Pancreas (tissue), 10 donors: ENCODE measurements around the gene ASIC3. TPM values are rescaled to one million over a fixed set of nuclear protein-coding genes. Genes with fewer than 3 reads are reported as not detected.

Experiments used
- ATAC-seq, 4 donors: fragments of 200-7000 bp; cut with Tn5 transposase; one replicate each; pipeline versions ENCODE4 v1.8.0 to v1.9.1; 2020; ENCODE audit warnings: mild to moderate bottlenecking in 4 of 4, moderate library complexity in 4 of 4
- DNase-seq, 6 donors: peaks; one replicate each; pipeline ENCODE4 v3.0.0-alpha.2; 2020
- FAIRE-seq: peaks from 2 replicates; lab custom pipeline; 2012; peaks lifted over from hg19 to GRCh38; lab: Jason Lieb, UNC
- H3K27ac ChIP-seq, 4 donors: fragments of 200-600 bp; sonication (generic); 1 replicate in 3 of 4; 2 replicates in 1 of 4; pipeline versions ENCODE4 v1.5.0 to v1.8.0; 2020
- H3K27me3 ChIP-seq, 4 donors: fragments of 200-600 bp; one replicate each; pipeline ENCODE4 v1.8.0; 2021
- H3K36me3 ChIP-seq, 3 donors: fragments of 200-600 bp; sonication (generic) in 1 of 3; one replicate each; pipeline versions ENCODE4 v1.5.0 to v1.8.0; 2020 to 2021
- H3K4me1 ChIP-seq, 3 donors: fragments of 200-600 bp; one replicate each; pipeline ENCODE4 v1.8.0; 2021
- H3K4me3 ChIP-seq, 4 donors: fragments of 200-600 bp; sonication (generic) in 2 of 4; one replicate each; pipeline versions ENCODE4 v1.5.0 to v1.8.0; 2020 to 2021
- H3K9me3 ChIP-seq, 4 donors: fragments of 200-600 bp; one replicate each; pipeline ENCODE4 v1.8.0; 2021
- WGBS, 2 donors: extraction: QIAGEN DNeasy Blood & Tissue Kit; methylation state at CpG; one replicate each; pipeline ENCODE4 v1.1.7; 2013; 5-methylcytosine and 5-hydroxymethylcytosine counted together
- intact Hi-C, 3 donors: fragments of 100-400 bp; cut with DNase I; formaldehyde crosslinking; loops; one replicate each; pipeline versions ENCODE4 v1.11.1 to v1.14.2; 2022
- polyA plus RNA-seq, 2 donors: library from polyadenylated mRNA; stranded (reverse); fragments of 200-250 nt; gene quantifications; one replicate each; pipeline ENCODE4 v1.2.3, GENCODE V29; 2013
- total RNA-seq, 6 donors: library from RNA; stranded (reverse); fragmentation: NEBNext Ultra II Directional in 4 of 6; extraction: Animal tissue kit (Norgen Biotek cat#: 25700) in 4 of 6; gene quantifications; one replicate each; pipeline versions ENCODE4 v1.2.1 to v1.2.4, GENCODE V29; 2021 to 2023
- TF ChIP-seq, protein P1 (sequence below), 4 donors: fragments of 200-600 bp; sonication (generic) in 3 of 4; IDR thresholded peaks; one replicate each; pipeline versions ENCODE4 v1.5.0 to v1.8.0; 2021; ENCODE audit warnings: antibody characterized with exemption in 4 of 4
- donor health status: healthy with polysubstance abuse.
- donor health status: DM: no; HTN: no; CAD: no; lungs with moderate emphysema.
- donor health status: DM: no; HTN: no; CAD: no.
- donor health status: control.
- donor health status: control.
- donor health status: Bipolar disorder and iron deficiency.
- donor health status: DM: yes; HTN: yes; CAD: no.
- donor health status: DM: no; HTN: no; CAD: no.
- donor health status: DM: no; HTN: no; CAD: no.
- donor health status: DM: yes; HTN: yes; CAD: no.

ASIC3 gene
- total and polyA plus RNA-seq, 8 donors: 0.47 to 8.7 (median 0.83) TPM

DNA sequence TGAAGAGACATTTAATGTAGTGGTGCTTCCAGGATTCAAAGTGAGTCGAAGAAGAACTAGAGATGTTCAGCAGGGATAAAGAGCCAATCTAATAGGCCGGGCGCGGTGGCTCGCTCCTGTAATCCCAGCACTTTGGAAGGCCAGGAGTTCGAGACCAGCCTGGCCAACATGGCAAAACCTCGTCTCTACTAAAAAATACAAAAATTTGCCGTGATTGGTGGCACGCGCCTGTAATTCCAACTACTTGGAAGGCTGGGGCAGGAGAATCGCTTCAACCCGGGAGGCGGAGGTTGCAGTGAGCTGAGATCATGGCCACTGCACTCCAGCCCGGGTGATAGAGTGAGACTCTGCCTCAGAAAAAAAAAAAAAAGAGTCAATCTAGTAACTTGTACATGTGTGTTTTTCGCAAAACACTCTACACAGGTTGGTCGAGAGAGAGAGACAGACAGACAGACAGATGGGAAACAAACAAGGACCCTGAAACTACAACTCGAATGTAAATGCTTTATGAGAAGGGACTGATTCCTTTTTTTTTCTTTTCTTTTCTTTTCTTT is 19.3 kb upstream of the ASIC3 start:
- no peaks in the 10 kb centered on the region for H3K36me3 ChIP-seq
- no peaks in the 10 kb centered on the region for H3K27me3 ChIP-seq
- no peak for DNase-seq
- intact Hi-C loops: no loop called here
- H3K9me3 ChIP-seq: no peaks in the 10 kb centered on the region
- TF ChIP-seq, protein P1, sequence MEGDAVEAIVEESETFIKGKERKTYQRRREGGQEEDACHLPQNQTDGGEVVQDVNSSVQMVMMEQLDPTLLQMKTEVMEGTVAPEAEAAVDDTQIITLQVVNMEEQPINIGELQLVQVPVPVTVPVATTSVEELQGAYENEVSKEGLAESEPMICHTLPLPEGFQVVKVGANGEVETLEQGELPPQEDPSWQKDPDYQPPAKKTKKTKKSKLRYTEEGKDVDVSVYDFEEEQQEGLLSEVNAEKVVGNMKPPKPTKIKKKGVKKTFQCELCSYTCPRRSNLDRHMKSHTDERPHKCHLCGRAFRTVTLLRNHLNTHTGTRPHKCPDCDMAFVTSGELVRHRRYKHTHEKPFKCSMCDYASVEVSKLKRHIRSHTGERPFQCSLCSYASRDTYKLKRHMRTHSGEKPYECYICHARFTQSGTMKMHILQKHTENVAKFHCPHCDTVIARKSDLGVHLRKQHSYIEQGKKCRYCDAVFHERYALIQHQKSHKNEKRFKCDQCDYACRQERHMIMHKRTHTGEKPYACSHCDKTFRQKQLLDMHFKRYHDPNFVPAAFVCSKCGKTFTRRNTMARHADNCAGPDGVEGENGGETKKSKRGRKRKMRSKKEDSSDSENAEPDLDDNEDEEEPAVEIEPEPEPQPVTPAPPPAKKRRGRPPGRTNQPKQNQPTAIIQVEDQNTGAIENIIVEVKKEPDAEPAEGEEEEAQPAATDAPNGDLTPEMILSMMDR (IDR thresholded peaks at IDR 0.05): no peak
- H3K27ac ChIP-seq: peak overlapping the region; percentile 56 to 74 (median 66)
- peaks cover 0 to 6% (median 0%) of the 10 kb centered on the region in 3 donors for H3K4me1 ChIP-seq
- ATAC-seq: peak in 2 of 4 donors; percentile 1
- WGBS, 2 donors: 35 to 45% methylated on average over 17 of the region's 17 CpGs
- no peak for FAIRE-seq
- H3K4me3 ChIP-seq: peak overlapping the region; percentile 62 to 93 (median 75)

DNA sequence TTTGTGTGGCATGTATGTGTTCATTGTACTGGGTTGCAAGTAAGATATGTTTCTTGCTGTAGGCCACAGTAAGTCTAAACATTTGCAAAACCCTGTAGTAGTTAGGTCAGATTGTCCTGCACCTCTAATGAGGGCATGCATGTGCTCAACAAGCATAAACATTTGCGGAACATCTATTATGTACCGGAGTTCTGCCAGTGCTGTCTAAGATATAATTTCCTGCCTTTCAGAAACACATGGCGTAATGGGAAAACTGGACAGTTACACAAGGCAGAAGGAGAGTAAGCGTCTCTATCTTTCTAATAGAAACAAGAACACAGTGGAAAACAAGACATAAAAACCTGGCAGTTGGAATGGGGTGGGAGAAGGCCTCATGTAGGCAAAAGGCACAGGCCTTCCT is 17.3 kb upstream of the ASIC3 start:
- WGBS, 2 donors: 91 to 93% methylated on average over 4 of the region's 4 CpGs
- Histone ChIP-seq H3K36me3 (peaks cover 0 to 3% (median 0%) of the 10 kb centered on the region in 3 donors), H3K27ac (no peak overlapping the region), H3K9me3 (no peaks in the 10 kb centered on the region), H3K4me3 (no peak overlapping the region), H3K4me1 (peaks cover 0 to 6% (median 0%) of the 10 kb centered on the region in 3 donors), H3K27me3 (no peaks in the 10 kb centered on the region)
- FAIRE-seq: no peak
- intact Hi-C loops: loop anchor here in 1 of 3 donors (5.0 kb wide), 1 partner anchor 81 kb away; no protein-coding TSS in a partner anchor
- ATAC-seq: no peak
- TF ChIP-seq, protein P1 (IDR thresholded peaks at IDR 0.05): no peak
- DNase-seq: no peak

DNA sequence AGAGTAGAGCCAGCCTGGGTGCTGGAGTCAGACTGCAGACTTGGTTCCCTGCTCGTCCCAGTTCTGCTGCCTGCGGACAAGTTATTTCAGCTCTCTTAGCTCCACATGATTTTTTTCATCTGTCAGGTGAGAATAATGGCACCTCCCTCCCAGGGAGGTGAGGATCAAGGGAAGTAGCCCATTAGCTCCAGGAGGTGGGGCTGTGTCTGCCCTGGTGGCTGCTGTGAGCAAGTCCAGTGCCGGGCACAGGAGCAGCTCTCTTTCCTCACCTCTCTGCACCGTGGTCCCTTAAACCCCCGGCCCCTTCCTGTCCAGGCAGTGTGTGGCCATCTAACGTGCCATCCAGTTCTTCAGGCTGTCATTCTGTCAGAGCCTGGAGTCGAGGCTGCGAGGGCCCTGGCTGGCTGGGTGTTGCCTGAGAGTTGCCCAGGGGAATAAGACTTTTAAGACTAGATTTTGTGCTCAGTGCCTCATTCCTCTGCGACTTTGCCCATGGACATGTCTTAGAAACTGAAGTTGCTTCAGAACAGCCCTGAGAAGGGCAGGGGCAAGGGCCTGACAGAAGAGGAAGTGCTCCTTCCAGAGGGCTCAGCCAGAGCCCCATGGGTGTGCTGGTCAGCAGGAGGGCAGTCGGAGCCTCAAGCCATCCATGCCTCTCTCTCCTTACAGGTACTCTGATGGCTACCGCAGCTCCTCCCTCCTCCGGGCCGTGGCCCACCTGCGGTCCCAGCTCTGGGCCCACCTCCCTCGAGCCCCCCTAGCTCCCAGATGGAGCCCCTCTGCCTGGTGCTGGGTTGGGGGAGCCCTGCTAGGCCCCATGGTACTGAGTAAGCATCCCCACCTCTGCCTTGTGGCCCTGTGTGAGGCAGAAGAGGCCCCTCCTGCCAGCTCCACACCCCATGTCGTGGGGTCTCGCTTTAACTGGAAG is 15.1 kb upstream of the ASIC3 start:
- H3K4me1 ChIP-seq: peaks cover 0 to 3% (median 0%) of the 10 kb centered on the region in 3 donors
- WGBS, 2 donors: 85 to 89% methylated on average over 17 of the region's 17 CpGs
- ATAC-seq (no peak), FAIRE-seq (no peak), DNase-seq (peak in 1 of 6 donors; percentile 65)
- peaks cover 0 to 16% (median 0%) of the 10 kb centered on the region in 3 donors for H3K36me3 ChIP-seq
- H3K9me3 ChIP-seq: no peaks in the 10 kb centered on the region
- H3K4me3 ChIP-seq: no peak overlapping the region
- no peak overlapping the region for H3K27ac ChIP-seq
- H3K27me3 ChIP-seq: no peaks in the 10 kb centered on the region
- intact Hi-C loops: loop anchor here in 1 of 3 donors (5.0 kb wide), 1 partner anchor 79 kb away; no protein-coding TSS in a partner anchor
- TF ChIP-seq, protein P1 (IDR thresholded peaks at IDR 0.05): no peak

GRCh38 chr7:151033864-151034249 is 14.5 kb upstream of the ASIC3 start:
- peaks cover 0 to 16% (median 0%) of the 10 kb centered on the region in 3 donors for H3K36me3 ChIP-seq
- H3K4me3 ChIP-seq: no peak overlapping the region
- DNase-seq (peak in 1 of 6 donors; percentile 59), ATAC-seq (no peak), FAIRE-seq (no peak)
- peaks cover 0 to 3% (median 0%) of the 10 kb centered on the region in 3 donors for H3K4me1 ChIP-seq
- H3K27ac ChIP-seq: no peak overlapping the region
- intact Hi-C loops: loop anchor here in 1 of 3 donors (5.0 kb wide), 1 partner anchor 78 kb away; no protein-coding TSS in a partner anchor
- WGBS, 2 donors: 79 to 88% methylated on average over 5 of the region's 5 CpGs
- no peaks in the 10 kb centered on the region for H3K9me3 ChIP-seq
- TF ChIP-seq, protein P1 (IDR thresholded peaks at IDR 0.05): no peak
- no peaks in the 10 kb centered on the region for H3K27me3 ChIP-seq
